ENCODE measurements around the gene SNX14. TPM values are rescaled to one million over a fixed set of nuclear protein-coding genes. Genes with fewer than 3 reads are reported as not detected.

Gene SNX14
- total and polyA plus RNA-seq, 10 of the 15 experiments (the other 5 are each of a cell fraction or from before 2014, with no cell fraction given): 34.2 to 122 (median 51.0) TPM

GRCh38 chr6:85460921-85461797 lies 132.5 kb downstream of the SNX14 start (continued):
- TF ChIP-seq ATF7 (IDR thresholded peaks at IDR 0.05; ENCODE audit: low read depth) (peak; percentile 94), IKZF2 (IDR thresholded peaks at IDR 0.05) (peak; percentile 81 to 92), STAT3 (IDR thresholded peaks at IDR 0.05; ENCODE audit: low read depth, low read length) (no peak), PAX5 (IDR thresholded peaks at IDR 0.05; ENCODE audit: borderline replicate concordance, low read depth, low read length) (0 out of 2 replicates have a peak, but pooled peaks have one; percentile 25), CUX1 (IDR thresholded peaks at IDR 0.05; ENCODE audit: insufficient replicate concordance, low read depth, low read length) (no peak), USF1 (IDR thresholded peaks at IDR 0.05; ENCODE audit: borderline replicate concordance, extremely low read length, insufficient read depth, low read depth, low read length) (no peak), CBFB (IDR thresholded peaks at IDR 0.05; ENCODE audit: low read depth) (peak; percentile 66; the same call in 1 of the 2 replicates)
